Urinary bladder (tissue), 4 donors: ENCODE measurements around the gene SYP. TPM values are rescaled to one million over a fixed set of nuclear protein-coding genes. Genes with fewer than 3 reads are reported as not detected.

ENCODE experiments used
- DNase-seq: peaks from one replicate; pipeline ENCODE4 v3.0.0-alpha.2; 2015; ENCODE audit errors: extremely low spot score
- H3K27ac ChIP-seq: one replicate; pipeline ENCODE4 v1.5.1; 2013; ENCODE audit warnings: low read depth, mild to moderate bottlenecking, moderate library complexity
- H3K36me3 ChIP-seq: one replicate; pipeline ENCODE4 v1.6.1; 2013; ENCODE audit warnings: mild to moderate bottlenecking, moderate library complexity; ENCODE audit not compliant: insufficient read depth
- H3K4me1 ChIP-seq: one replicate; pipeline ENCODE4 v1.6.1; 2013; ENCODE audit warnings: mild to moderate bottlenecking, moderate library complexity; ENCODE audit not compliant: insufficient read depth
- H3K4me3 ChIP-seq: one replicate; pipeline ENCODE4 v1.5.1; 2013; ENCODE audit warnings: low read depth, low read length
- WGBS: extraction: QIAGEN DNeasy Blood & Tissue Kit; methylation state at CpG from one replicate; pipeline ENCODE4 v1.1.7; 2013; 5-methylcytosine and 5-hydroxymethylcytosine counted together
- polyA plus RNA-seq: library from polyadenylated mRNA; stranded (reverse); fragments of 200-250 nt; gene quantifications from one replicate; pipeline ENCODE4 v1.2.3, GENCODE V29; 2013
- total RNA-seq: library from RNA; depleted of rRNA; stranded (reverse); fragments of >200 nt; gene quantifications from one replicate; pipeline ENCODE4 v1.2.3, GENCODE V29; 2014
- donor health status: healthy with polysubstance abuse.
- donor health status: healthy.

The SYP gene
- total and polyA plus RNA-seq, 2 donors, result 4.7 to 8.3 TPM

DNA sequence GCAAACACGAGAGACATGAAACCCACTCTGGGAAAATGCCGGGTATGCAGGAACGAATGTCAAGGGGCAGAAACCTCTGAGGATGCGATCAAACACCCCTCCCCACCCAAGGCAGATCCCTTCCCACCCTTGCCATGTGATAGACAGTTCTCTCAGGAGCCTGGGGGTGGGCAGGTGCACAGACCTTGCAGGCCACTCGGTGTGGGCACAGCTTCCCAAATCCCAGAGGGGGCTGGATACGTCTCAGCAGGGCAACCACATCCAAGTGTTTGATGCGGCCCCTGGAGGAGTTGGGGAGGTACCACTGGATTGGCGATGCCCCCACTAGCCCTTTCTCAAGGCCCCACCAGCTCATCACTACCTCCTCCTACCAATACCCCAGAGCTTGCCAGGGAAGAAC lies 10.4 kb upstream of the SYP start:
- no peak for DNase-seq
- H3K4me3 ChIP-seq, result no peak overlapping the region
- WGBS, result 74% methylated on average over 8 of the region's 8 CpGs
- no peaks in the 10 kb centered on the region for H3K4me1 ChIP-seq
- no peak overlapping the region for H3K27ac ChIP-seq
- H3K36me3 ChIP-seq, result no peaks in the 10 kb centered on the region

GRCh38 chrX:49209434-49210251 lies 9.7 kb upstream of the SYP start:
- Histone ChIP-seq H3K36me3 (no peaks in the 10 kb centered on the region), H3K4me3 (no peak overlapping the region), H3K4me1 (no peaks in the 10 kb centered on the region), H3K27ac (no peak overlapping the region)
- DNase-seq, result no peak
- WGBS, result 22% methylated on average over 28 of the region's 28 CpGs

DNA sequence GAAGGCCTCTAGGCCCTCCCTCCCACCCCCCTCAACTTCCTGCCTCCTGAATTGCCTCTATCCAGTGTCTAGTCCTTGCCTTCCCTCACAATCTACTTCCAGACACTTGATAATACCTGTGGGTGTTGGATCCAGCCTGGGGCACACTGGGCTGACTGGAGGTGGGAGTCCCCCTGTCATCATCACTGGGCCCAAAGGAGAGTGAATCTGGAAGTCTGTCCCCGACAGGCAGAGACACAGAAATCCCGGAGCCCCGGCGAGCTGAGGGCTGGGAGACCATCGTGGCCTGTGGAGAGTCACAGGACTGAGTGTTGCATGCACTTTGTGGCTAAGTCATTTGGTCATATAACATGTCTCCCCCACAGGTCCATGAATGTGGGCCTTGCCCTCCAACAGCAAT lies 8.4 kb upstream of the SYP start:
- no peak overlapping the region for H3K4me3 ChIP-seq
- 88% methylated on average over 5 of the region's 5 CpGs for WGBS
- H3K4me1 ChIP-seq, result no peaks in the 10 kb centered on the region
- no peak for DNase-seq
- no peaks in the 10 kb centered on the region for H3K36me3 ChIP-seq
- no peak overlapping the region for H3K27ac ChIP-seq

DNA sequence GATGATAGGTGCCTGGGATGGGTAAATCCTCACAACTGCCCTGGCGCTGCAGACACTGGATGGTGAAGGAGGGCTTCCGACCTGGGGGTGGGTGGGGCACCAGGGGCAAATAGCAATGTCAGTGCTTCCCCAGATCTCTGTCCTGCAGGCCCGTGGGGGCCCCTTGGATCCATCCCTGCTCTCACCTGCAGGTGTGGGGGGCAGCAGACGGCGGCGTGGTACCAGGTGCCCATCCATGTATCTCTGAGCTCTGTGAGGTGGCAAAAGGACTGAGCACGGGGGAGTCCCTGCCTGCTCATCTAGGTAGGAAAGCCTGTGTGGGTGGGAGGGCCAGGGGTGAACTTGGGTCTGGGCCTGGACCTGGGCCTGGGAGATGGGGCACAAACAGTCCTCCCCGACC lies 6.5 kb upstream of the SYP start:
- no peaks in the 10 kb centered on the region for H3K36me3 ChIP-seq
- no peaks in the 10 kb centered on the region for H3K4me1 ChIP-seq
- 86% methylated on average over 8 of the region's 8 CpGs for WGBS
- no peak overlapping the region for H3K4me3 ChIP-seq
- H3K27ac ChIP-seq, result no peak overlapping the region
- no peak for DNase-seq

DNA sequence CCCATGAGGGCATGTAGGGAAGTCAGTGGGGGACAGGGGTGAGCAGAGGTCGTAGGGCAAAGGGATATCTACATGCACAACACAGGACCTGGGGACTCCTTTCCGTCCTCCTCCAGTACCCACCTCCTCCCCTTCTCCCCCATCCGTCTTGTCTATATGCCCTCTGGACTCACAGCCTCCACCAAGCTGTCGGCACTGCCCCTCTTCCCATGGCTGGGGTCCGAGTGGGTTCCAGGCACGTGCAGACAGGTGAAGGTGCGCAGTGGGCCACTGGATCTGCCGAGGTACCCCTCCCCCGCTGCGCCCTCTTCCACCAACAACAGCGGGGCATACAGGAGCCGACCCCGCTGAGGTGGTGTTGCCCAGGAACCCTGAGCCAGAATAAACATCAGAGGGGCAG lies 5.5 kb upstream of the SYP start:
- DNase-seq, result no peak
- Histone ChIP-seq H3K4me1 (no peaks in the 10 kb centered on the region), H3K36me3 (no peaks in the 10 kb centered on the region), H3K27ac (no peak overlapping the region), H3K4me3 (no peak overlapping the region)
- 84% methylated on average over 13 of the region's 13 CpGs for WGBS

DNA sequence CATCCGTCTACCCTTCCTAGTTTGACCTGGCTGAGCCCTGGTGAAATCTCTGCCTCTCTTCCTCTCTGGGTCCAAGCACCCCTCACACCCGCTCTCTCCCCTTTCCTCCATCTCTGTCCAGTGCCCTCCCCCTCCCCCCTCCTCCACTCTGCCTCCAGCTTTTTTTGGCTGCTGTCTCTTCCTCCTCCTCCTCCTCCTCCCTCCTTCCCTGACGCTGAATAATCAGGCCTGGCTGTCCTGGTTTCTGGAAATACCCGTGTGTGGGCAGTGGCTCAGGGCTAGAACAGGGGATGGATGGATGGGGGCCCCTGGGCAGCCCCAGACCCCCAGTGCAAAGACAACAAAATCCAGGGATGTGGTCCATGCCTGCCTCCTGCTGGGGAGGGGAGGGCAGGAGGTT lies 4.7 kb upstream of the SYP start:
- H3K4me3 ChIP-seq, result no peak overlapping the region
- 46% methylated on average over 4 of the region's 4 CpGs for WGBS
- no peaks in the 10 kb centered on the region for H3K4me1 ChIP-seq
- no peak overlapping the region for H3K27ac ChIP-seq
- DNase-seq, result no peak
- H3K36me3 ChIP-seq, result no peaks in the 10 kb centered on the region

DNA sequence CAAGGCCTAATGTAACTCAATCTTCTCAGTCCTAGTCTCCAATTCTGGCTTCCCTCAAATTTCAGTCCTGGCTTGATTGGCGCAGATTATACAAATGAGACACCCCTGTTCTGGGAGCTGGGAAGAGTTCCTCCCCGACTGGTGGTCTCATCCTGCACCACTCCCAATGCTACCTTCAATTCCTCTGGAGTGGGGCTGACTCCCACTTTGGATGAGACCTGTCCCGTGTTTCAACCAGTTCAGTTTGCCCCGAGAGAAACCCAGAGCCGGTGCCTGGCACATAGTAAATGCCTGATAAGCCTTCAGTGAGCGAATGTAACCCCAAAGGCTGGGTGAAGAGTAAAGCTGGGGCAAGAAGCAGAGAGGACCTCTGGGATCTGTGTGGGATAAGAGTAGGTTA lies 4.0 kb upstream of the SYP start:
- DNase-seq, result no peak
- no peak overlapping the region for H3K27ac ChIP-seq
- no peaks in the 10 kb centered on the region for H3K4me1 ChIP-seq
- no peaks in the 10 kb centered on the region for H3K36me3 ChIP-seq
- 86% methylated on average over 6 of the region's 6 CpGs for WGBS
- no peak overlapping the region for H3K4me3 ChIP-seq

- no peaks in the 10 kb centered on the region for H3K36me3 ChIP-seq
- 61% methylated on average over 3 of the region's 3 CpGs for WGBS
- no peak overlapping the region for H3K27ac ChIP-seq
- H3K4me1 ChIP-seq, result no peaks in the 10 kb centered on the region
- no peak overlapping the region for H3K4me3 ChIP-seq
- DNase-seq, result no peak
Measured at GRCh38 chrX:49203536-49203935, 3.5 kb upstream of the SYP start.

- no peak overlapping the region for H3K27ac ChIP-seq
- DNase-seq, result no peak
- H3K4me1 ChIP-seq, result no peaks in the 10 kb centered on the region
- H3K36me3 ChIP-seq, result no peaks in the 10 kb centered on the region
- WGBS, result 74% methylated on average over 2 of the region's 2 CpGs
- H3K4me3 ChIP-seq, result no peak overlapping the region
Measured at GRCh38 chrX:49202022-49202421, 2.0 kb upstream of the SYP start.

DNA sequence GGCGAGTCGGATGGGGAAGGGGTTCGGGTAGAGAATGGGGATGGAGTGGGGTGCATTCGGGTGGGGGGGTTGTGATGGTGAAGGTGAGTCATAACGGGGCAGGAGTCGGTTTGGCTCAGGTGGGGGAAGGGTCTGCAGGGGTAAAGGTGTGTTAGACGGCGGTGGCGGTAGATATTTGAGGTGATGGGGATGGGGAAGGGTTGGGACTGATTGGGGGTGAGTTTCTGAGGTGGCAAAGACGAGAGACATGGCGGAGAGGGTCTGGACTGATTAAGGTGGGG lies 738 bp downstream of the SYP start:
- H3K4me1 ChIP-seq, result no peaks in the 10 kb centered on the region
- H3K36me3 ChIP-seq, result no peaks in the 10 kb centered on the region
- no peak overlapping the region for H3K4me3 ChIP-seq
- WGBS, result 6% methylated on average over 11 of the region's 11 CpGs
- H3K27ac ChIP-seq, result no peak overlapping the region
- no peak for DNase-seq

DNA sequence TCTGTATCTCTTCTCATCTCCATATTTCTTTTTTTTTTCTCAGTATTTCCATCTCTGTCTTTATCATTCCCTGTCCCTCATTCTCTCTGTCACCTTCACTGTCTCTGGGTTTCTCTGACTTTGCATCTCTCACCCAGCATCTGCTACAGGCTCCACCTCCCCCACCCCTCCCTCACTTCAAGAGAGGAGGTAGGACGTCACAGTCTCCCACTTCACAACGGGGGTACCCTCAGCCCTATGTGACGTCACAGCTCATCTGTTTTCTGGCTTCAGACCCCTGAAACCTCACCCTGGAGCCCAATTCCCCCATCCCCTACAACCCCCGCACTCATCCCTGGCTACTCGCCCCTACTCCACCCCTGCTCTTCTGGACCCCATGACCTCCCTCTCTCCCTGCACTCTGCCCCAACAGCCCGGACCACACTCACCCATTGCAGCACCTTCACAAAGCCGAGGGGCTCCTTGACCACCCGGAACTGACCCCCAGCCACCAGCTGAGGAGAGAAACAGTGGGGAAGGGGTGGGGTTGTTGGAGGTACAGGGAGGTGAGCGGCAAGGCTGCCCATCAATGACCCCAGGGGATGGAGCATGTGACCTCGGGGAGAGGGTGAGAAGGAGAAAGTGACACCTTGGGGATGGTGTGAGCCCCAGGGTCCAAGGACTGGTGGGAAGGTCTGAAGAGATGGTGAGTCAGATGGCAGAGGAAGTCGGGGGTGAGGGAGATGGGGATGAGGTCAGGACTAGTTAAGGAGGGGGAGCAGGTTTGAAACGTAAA lies 1.3 kb downstream of the SYP start:
- H3K36me3 ChIP-seq, result no peaks in the 10 kb centered on the region

DNA sequence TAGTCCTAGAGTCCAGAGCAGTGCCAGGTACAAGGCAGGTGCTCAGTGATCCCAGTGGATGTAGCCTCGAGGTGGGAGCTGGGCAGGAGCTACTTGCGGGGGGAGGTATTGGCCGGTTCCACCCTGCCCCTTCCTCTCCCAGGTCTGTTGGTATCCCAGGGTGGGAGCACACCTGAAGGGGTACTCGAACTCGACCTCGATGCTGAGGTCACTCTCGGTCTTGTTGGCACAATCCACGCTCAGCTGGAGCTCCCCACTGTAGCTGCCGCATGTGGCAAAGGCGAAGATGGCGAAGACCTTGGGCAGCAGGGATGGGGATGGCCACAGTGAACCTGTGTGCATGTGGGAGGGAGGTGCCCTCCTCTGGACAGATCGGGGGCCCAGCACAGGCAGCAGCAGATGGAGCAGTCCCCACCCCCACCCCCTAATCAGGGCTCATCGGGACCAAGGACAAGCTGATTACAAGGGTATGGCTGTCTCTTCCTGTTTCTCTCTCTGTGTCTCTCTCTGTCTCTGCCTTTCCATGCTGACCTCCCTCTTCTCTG lies 2.4 kb downstream of the SYP start:
- H3K4me1 ChIP-seq, result no peaks in the 10 kb centered on the region
- H3K27ac ChIP-seq, result no peak overlapping the region
- DNase-seq, result no peak
- H3K36me3 ChIP-seq, result no peaks in the 10 kb centered on the region
- H3K4me3 ChIP-seq, result no peak overlapping the region
- WGBS, result 73% methylated on average over 13 of the region's 13 CpGs

More for the DNA sequence above, 1.3 kb downstream of the SYP start:
- no peak overlapping the region for H3K27ac ChIP-seq
- H3K4me3 ChIP-seq, result no peak overlapping the region
- H3K4me1 ChIP-seq, result no peaks in the 10 kb centered on the region
- WGBS, result 15% methylated on average over 12 of the region's 12 CpGs
- DNase-seq, result no peak

- Histone ChIP-seq H3K27ac (no peak overlapping the region), H3K36me3 (no peaks in the 10 kb centered on the region), H3K4me3 (no peak overlapping the region), H3K4me1 (no peaks in the 10 kb centered on the region)
- DNase-seq, result no peak
- WGBS, result 81% methylated on average over 2 of the region's 2 CpGs
Measured at GRCh38 chrX:49193542-49193964, 6.4 kb downstream of the SYP start.

GRCh38 chrX:49192722-49193328 lies 7.2 kb downstream of the SYP start:
- no peak overlapping the region for H3K27ac ChIP-seq
- WGBS, result 68% methylated on average over 10 of the region's 10 CpGs
- no peaks in the 10 kb centered on the region for H3K36me3 ChIP-seq

More at GRCh38 chrX:49192722-49193328, 7.2 kb downstream of the SYP start:
- no peak for DNase-seq
- H3K4me1 ChIP-seq, result no peaks in the 10 kb centered on the region
- H3K4me3 ChIP-seq, result no peak overlapping the region
